ENCODE data around the gene NEURL1.

The NEURL1 gene, protein sequence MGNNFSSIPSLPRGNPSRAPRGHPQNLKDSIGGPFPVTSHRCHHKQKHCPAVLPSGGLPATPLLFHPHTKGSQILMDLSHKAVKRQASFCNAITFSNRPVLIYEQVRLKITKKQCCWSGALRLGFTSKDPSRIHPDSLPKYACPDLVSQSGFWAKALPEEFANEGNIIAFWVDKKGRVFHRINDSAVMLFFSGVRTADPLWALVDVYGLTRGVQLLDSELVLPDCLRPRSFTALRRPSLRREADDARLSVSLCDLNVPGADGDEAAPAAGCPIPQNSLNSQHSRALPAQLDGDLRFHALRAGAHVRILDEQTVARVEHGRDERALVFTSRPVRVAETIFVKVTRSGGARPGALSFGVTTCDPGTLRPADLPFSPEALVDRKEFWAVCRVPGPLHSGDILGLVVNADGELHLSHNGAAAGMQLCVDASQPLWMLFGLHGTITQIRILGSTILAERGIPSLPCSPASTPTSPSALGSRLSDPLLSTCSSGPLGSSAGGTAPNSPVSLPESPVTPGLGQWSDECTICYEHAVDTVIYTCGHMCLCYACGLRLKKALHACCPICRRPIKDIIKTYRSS

DNA sequence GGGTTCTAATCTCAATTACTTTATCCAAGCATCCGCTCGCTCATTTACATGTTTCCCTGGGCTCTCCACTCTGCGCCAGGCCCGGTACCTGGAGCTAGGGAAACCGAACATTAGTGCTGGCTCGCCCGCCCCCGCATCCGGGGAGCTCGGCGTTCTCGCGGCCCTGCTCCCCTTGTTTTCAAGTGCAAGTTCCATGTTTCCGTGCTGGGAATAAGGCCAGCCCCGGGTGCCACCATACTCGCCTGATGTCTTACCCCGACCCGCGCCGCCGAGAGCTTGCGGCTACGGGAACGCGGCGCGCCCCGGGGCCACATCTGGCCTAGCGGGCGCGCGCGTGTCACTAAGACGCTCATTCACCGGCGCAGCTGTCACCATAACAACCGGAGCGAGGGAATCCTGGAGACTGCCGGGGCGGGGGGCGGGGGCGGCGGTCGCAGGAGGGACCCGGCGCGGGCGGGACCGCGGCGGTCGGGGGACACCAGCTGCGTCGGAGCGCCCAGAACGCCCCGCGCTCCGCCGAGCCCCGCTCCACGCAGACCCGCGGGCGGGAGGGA lies at the start of gene NEURL1:
Gene NEURL1, plus strand, starts transcription at position 344 of the 554 bp plus-strand sequence. CDS start 683 bp downstream, outside the sequence.
- DNase-seq, result peak; percentile 9

DNA sequence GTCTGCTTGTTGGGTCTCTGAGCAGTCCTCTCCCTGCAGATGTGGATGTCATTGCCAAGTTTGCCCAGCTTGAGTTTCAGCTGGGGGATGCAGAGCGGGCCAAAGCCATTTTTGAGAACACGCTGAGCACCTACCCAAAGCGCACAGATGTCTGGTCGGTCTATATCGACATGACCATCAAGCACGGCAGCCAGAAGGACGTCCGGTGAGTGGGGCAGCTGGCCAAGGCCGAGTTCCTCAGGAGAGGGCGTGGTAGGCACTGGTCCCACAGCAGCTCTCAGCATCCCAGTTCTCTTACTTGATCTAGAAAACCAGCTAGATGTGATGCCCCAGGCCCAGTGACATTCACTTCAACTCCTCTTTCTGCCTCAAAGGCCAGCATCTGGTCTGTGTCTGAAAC lies 49.0 kb upstream of the NEURL1 start:
- DNase-seq, result no peak

- no peak for DNase-seq
These were observed 48.1 kb upstream of the NEURL1 start for GRCh38 chr10:103445366-103445765.

- DNase-seq, result no peak
These were observed 47.5 kb upstream of the NEURL1 start for GRCh38 chr10:103445767-103446567.

- no peak for DNase-seq
These were observed 46.3 kb upstream of the NEURL1 start for GRCh38 chr10:103447187-103447586.

- DNase-seq, result no peak
These were observed 44.8 kb upstream of the NEURL1 start for GRCh38 chr10:103448746-103449145.

DNA sequence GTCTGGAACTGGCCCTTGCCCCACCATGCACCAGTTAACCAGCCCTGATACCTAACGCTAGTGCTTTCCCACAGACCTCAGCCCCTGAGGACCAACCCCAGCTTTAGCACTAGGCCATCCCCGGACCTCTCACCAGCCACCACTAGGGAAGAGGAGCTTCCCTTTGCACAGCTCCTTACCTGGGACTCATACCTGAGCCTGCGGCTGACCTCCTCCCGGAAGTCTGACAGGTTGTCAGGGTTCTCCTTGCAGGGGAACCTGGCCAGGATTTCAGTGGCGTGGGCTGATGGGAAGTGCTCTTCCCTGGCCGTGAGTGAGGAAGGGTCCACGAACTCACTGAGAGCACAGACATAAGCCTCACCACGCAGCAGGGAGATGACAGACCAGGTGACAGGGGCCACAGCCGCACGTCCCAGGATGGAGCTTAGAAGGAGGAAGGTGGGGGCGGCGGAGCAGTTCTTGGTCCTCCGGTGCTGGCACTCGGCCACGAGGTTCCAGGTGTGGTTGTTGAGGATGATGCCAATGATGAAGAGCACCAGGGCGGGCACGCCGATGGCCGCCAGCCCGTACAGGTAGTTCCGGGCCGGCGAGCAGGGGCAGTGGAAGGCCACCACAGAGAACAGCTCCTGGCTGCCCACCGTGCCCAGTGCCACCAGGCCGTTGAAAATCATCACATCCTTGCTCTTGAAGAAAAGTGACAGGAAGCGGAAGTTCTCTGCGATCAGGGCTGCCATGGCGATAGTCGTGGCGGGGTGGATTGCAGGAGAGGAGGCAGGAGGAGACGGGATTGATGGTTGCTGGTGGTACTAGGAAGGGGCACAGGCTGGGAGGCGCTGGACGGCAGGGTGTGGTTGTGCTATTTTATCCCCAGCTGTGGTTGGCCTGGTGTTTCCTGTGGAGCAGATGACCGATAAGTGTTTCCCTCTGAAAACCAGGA lies 44.0 kb upstream of the NEURL1 start:
- DNase-seq, result no peak

- no peak for DNase-seq
These were observed 43.3 kb upstream of the NEURL1 start for GRCh38 chr10:103450201-103450695.

GRCh38 chr10:103451091-103451813 lies 42.3 kb upstream of the NEURL1 start:
- DNase-seq, result peak; percentile 78

- peak; percentile 78 for DNase-seq
These were observed 41.5 kb upstream of the NEURL1 start, which contains the start of gene CALHM2 for GRCh38 chr10:103451831-103452505. Gene CALHM2 (minus strand): TSS chr10:103452370. CDS start chr10:103449941, 2,429 bp downstream.

GRCh38 chr10:103452506-103453230 lies 40.8 kb upstream of the NEURL1 start:
- DNase-seq, result no peak

- DNase-seq, result no peak
These were observed 39.5 kb upstream of the NEURL1 start for GRCh38 chr10:103454026-103454425.

DNA sequence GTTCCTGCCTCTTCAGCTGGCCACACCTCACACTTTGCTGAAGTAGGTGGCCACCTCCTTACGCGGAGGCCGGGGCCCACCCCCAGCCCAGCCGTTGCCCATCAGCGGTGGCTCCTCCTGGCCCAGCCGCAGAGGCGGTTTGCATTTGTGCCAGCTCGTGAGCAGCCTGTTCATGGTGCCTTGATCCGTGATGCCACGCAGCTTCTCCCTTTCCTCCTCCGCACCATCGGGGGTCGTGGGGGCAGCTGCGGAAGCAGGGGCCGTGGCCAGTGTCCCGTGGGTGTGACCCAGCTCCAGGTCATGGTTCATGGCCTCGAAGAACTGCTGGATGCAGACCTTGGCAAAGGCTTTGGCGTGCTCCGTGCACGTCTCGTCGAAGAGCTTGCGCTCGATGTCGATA lies 38.3 kb upstream of the NEURL1 start:
- DNase-seq, result no peak

DNA sequence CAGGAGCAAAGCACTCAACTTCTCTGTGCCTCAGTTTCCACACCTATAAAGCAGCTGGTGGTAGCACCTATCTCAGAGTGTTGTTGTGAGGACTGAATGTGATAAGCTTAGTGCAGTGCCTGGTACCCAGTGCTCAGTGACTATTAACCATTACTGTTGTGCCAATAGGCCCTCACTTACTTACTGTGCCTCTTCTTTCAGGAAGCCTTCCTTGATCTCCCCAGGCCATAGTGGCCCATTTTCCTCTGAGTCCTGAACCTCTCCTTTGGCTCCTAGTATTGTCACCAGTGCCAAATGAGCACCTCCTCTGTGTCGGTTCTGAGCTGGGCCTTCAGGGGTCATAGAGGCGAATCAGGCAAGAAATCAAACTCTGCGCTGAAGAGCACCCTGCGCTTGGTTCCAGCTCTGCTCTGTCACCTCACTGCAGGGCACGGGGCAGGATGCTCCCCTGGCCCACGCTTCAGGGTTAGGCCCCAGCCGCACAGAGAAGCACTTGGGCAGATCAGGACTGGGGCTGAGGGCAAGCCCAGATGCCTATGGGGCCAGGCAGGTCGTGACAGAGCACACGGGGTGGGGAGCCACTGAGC lies 37.3 kb upstream of the NEURL1 start:
- DNase-seq, result no peak

DNA sequence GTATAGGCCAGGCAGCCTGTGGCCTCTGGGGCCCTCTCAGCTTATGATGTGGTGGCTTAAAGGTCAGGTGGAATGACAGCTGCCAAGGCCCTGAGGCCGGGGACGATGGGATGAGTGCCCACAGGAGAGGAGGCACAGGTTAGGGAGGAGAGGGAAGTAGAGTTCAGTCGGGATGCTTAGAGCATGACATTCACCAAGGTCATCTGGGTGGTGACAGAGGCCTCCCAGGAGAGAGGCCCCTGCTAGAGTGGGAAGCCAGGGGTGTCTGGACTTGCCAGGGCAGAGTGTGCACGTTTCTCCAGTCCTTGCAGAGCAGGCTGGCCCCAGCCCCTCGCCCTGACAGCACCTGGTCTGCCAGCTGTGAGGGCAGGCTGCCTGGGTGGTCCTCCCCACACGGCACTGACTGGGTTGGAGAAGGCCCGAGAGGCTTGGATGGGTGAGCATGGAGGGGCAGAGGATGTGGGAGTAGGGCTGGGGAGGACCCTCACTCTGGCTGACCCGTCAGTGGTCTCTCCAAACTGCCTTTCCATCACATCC lies 36.3 kb upstream of the NEURL1 start:
- DNase-seq, result no peak

DNA sequence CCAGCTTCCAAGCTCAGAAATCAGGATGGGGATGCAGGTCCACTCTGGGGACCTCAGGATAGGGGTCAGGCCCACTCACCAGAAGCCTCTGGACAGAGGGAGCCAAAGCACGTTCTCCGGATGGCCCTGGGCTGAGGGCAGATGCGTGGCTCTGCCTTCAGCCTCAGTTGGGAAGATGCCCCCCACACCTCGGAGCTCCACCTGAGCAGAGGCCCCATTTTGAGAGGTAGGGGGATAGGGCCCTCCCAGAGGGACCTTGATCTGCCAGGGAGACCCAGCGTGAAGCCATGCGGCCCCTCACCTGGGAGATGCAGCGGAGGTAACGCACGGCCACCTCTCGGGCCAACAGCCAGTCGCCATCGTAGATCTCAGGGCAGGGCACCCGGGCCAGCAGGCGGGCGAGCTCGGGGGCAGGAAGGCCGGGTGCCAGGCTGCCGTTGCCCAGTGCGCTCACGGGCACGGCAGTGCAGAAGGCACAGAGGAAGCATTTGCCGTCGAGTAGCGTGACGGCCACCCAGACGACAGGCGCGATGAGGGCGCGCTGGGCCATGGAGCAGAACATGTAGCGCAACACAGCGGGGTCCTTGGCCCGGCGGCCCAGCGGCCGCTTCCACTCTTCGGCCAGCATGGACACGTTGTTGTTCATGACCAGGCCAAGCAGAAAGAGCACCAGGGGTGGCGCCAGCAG lies 35.5 kb upstream of the NEURL1 start:
- no peak for DNase-seq

DNA sequence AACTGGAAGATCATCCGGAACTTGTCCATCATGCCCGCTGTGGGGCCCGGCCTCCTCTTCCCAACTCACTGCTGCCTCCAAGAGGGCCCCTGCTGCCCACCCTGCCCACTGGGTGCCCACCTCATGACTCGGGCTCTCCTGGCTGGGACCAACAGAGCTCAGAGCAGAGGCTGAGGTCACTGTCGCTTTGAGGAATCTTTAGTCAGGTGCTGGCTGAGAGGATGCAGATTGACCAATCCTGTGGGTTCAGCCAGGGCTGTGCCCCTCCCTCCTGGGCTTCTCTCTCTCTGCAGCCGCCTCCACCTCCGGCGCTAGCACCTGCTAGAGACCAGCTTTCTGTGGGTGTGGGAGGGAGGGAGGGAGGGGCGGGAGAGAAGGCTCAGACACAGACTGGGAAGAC lies 34.8 kb upstream of the NEURL1 start, which contains the start of gene CALHM1:
Gene CALHM1, minus strand, starts transcription at position 181 of the 400 bp plus-strand sequence. Its CDS starts 149 bp downstream, at position 32.
- DNase-seq, result no peak

DNA sequence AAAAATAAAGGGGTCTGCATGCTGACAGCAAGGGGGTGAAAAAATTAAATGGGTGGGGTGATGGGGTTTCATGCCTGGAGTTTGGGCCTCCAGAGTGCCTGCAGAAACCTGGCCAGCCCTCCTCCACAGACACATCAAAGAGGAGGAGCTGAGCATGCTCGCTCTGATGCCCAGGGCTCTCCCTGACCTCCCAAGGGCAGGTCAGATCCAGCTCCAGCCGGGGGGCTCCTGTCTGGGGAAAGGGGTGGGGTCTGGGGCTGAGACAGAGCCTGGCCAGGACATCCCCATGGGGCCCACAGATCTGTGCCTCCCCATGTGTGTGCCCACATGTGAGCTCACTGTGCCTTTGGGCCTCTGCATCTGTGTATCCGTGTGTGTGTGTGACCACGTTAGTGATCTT lies 33.9 kb upstream of the NEURL1 start:
- DNase-seq, result no peak

Data from CD4-positive, alpha-beta T cell treated with Interleukin-17A for 4 hours (primary cell).